Endothelial cell (in vitro differentiated cells): Measurements from ENCODE around the gene ZC3HAV1L. TPM values are rescaled to one million over a fixed set of nuclear protein-coding genes. Genes with fewer than 3 reads are reported as not detected.
A peak's percentile ranks its signal among the peaks of the same experiment; 100 is the strongest.
"Not testable (repeated sequence)": the region's sequence is repeated elsewhere in the genome, so short reads cannot be mapped to it uniquely, and the experiment has no call there.

Experiments used
- DNase-seq: peaks from one replicate; pipeline ENCODE4 v3.0.0; 2021; ENCODE audit warnings: low spot score
- H3K27ac Mint-ChIP-seq: one replicate; pipeline ENCODE4 v1.8.0; 2021; ENCODE audit warnings: mixed read lengths, inconsistent platforms; ENCODE audit not compliant: unreplicated experiment
- H3K27me3 Mint-ChIP-seq: one replicate; pipeline ENCODE4 v1.8.0; 2021; ENCODE audit warnings: mild to moderate bottlenecking, moderate library complexity, mixed read lengths, inconsistent platforms; ENCODE audit not compliant: unreplicated experiment
- H3K36me3 Mint-ChIP-seq: one replicate; pipeline ENCODE4 v1.8.0; 2021; ENCODE audit warnings: mild to moderate bottlenecking, low read depth, mixed read lengths, inconsistent platforms; ENCODE audit not compliant: unreplicated experiment
- H3K4me1 Mint-ChIP-seq: one replicate; pipeline ENCODE4 v1.8.0; 2021; ENCODE audit warnings: mild to moderate bottlenecking, mixed read lengths, inconsistent platforms; ENCODE audit not compliant: unreplicated experiment
- H3K4me3 Mint-ChIP-seq: one replicate; pipeline ENCODE4 v1.8.0; 2021; ENCODE audit warnings: mild to moderate bottlenecking, mixed read lengths, inconsistent platforms; ENCODE audit not compliant: unreplicated experiment
- H3K9me3 Mint-ChIP-seq: one replicate; pipeline ENCODE4 v1.8.0; 2021; ENCODE audit warnings: mixed read lengths, inconsistent platforms; ENCODE audit not compliant: unreplicated experiment
- total RNA-seq: library from RNA; stranded (reverse); fragmentation: NEBNext Ultra II Directional; extraction: Animal tissue kit (Norgen Biotek cat#: 25700); gene quantifications from one replicate; pipeline ENCODE4 v1.2.1, GENCODE V29; 2021; ENCODE audit not compliant: unreplicated experiment
- TF ChIP-seq, protein P1 (sequence below): fragments of 200-600 bp; sonication (generic); IDR thresholded peaks from one replicate; pipeline ENCODE4 v1.5.0; 2021; ENCODE audit warnings: antibody characterized with exemption; ENCODE audit not compliant: unreplicated experiment

The ZC3HAV1L gene
- total RNA-seq, 1 donor from 2014 or later = 12.4 TPM

- Mint-ChIP-seq H3K27ac (peak overlapping the region; percentile 82), H3K4me3 (no peak overlapping the region), H3K36me3 (peaks cover 20% of the 10 kb centered on the region), H3K9me3 (no peaks in the 10 kb centered on the region), H3K27me3 (no peaks in the 10 kb centered on the region), H3K4me1 (peaks cover 10% of the 10 kb centered on the region)
- TF ChIP-seq, protein P1, sequence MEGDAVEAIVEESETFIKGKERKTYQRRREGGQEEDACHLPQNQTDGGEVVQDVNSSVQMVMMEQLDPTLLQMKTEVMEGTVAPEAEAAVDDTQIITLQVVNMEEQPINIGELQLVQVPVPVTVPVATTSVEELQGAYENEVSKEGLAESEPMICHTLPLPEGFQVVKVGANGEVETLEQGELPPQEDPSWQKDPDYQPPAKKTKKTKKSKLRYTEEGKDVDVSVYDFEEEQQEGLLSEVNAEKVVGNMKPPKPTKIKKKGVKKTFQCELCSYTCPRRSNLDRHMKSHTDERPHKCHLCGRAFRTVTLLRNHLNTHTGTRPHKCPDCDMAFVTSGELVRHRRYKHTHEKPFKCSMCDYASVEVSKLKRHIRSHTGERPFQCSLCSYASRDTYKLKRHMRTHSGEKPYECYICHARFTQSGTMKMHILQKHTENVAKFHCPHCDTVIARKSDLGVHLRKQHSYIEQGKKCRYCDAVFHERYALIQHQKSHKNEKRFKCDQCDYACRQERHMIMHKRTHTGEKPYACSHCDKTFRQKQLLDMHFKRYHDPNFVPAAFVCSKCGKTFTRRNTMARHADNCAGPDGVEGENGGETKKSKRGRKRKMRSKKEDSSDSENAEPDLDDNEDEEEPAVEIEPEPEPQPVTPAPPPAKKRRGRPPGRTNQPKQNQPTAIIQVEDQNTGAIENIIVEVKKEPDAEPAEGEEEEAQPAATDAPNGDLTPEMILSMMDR = no peak
- no peak for DNase-seq
Measured at GRCh38 chr7:139078911-139079310, 43.1 kb upstream of the ZC3HAV1L start.

DNA sequence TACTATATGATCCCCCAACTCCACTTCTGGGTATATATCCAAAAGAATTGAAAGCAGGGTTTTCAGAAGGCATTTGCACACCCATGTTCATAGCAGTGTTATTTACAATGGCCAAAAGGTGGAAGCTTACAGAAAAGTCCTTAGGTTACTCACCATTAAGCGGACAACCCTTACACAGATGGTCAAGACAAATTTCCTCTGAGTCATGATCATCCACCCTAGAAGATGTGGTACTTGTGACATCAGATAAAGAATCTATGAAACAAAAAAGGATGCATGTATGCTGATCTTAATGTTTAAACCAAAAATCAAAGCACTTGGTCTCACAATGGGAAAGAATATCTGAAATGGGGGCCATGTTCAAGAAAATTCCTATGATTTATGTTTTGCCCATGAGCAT is 42.6 kb upstream of the ZC3HAV1L start:
- DNase-seq = no peak
- Mint-ChIP-seq H3K4me3 (no peak overlapping the region), H3K4me1 (peaks cover 10% of the 10 kb centered on the region), H3K27ac (no peak overlapping the region), H3K27me3 (no peaks in the 10 kb centered on the region), H3K9me3 (no peaks in the 10 kb centered on the region), H3K36me3 (peaks cover 21% of the 10 kb centered on the region)
- TF ChIP-seq, protein P1 = no peak

DNA sequence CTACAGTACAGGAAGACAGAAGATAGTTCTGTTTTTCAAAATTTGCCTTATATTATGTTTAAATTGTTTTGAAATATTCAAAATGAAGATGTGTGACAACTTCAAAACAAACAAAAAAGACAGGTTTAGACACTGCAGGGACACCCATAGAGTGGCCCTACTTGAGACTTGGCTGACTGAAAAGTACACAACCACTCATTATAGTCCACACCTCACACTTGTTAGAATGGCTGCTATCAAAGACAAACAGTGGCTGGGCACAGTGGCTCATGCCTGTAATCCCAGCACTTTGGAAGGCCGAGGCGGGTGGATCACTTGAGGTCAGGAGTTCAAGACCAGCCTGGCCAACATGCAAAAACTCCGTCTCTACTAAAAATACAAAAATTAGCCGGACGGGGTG is 41.9 kb upstream of the ZC3HAV1L start:
- not testable (repeated sequence) for H3K27me3 Mint-ChIP-seq, H3K4me3 Mint-ChIP-seq, H3K4me1 Mint-ChIP-seq, H3K27ac Mint-ChIP-seq, DNase-seq, H3K9me3 Mint-ChIP-seq
- H3K36me3 Mint-ChIP-seq = peaks cover 22% of the 10 kb centered on the region

- TF ChIP-seq, protein P1 = no peak
- DNase-seq = no peak
- Mint-ChIP-seq H3K27me3 (no peaks in the 10 kb centered on the region), H3K4me1 (peaks cover 10% of the 10 kb centered on the region), H3K27ac (no peak overlapping the region), H3K4me3 (no peak overlapping the region), H3K9me3 (no peaks in the 10 kb centered on the region), H3K36me3 (peaks cover 33% of the 10 kb centered on the region)
Measured at GRCh38 chr7:139075871-139076686, 40.2 kb upstream of the ZC3HAV1L start.

- H3K27me3 Mint-ChIP-seq = no peaks in the 10 kb centered on the region
- H3K9me3 Mint-ChIP-seq = no peaks in the 10 kb centered on the region
- H3K4me1 Mint-ChIP-seq = peaks cover 10% of the 10 kb centered on the region
- TF ChIP-seq, protein P1 = peak; percentile 93
- peak overlapping the region; percentile 42 for H3K27ac Mint-ChIP-seq
- no peak overlapping the region for H3K4me3 Mint-ChIP-seq
- peaks cover 27% of the 10 kb centered on the region for H3K36me3 Mint-ChIP-seq
- DNase-seq = peak; percentile 62
Measured at GRCh38 chr7:139075031-139075652, 39.3 kb upstream of the ZC3HAV1L start.
